GM12865 (cell line): ENCODE data around the gene RASGEF1B.

Experiments used
- DNase-seq: peaks from one replicate; pipeline ENCODE4 v3.0.0; 2010; ENCODE audit warnings: low read depth
- H3K4me3 ChIP-seq: 2 replicates; pipeline ENCODE4 v1.5.1; 2011; ENCODE audit warnings: mild to moderate bottlenecking, low read depth, low read length, control low read depth
- TF ChIP-seq, protein P1 (sequence below): IDR thresholded peaks from 2 replicates; pipeline ENCODE4 v1.5.1; 2011; ENCODE audit warnings: low read length, control low read depth, low read depth, inconsistent platforms; ENCODE audit not compliant: insufficient read depth; ENCODE audit errors: missing control alignments

RASGEF1B gene

DNA sequence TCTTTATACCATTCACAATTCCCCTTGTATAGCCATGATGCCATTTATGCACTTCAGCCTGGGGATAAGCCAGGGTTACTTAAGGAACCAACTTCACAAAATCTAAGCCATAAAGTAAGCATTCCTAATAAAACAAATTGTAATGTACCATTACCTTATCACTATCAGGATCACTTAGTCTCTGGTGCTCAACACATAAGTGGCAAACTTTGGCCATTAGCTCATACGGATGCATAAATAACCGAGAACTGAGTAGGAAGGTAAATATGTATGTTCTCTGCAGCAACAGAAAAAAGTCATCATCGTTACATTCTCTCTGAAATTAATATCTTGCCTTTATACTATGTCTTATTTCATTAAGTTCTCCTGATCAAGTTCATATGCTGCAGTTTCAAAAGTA is 14.4 kb downstream of the RASGEF1B start:
- TF ChIP-seq, protein P1, sequence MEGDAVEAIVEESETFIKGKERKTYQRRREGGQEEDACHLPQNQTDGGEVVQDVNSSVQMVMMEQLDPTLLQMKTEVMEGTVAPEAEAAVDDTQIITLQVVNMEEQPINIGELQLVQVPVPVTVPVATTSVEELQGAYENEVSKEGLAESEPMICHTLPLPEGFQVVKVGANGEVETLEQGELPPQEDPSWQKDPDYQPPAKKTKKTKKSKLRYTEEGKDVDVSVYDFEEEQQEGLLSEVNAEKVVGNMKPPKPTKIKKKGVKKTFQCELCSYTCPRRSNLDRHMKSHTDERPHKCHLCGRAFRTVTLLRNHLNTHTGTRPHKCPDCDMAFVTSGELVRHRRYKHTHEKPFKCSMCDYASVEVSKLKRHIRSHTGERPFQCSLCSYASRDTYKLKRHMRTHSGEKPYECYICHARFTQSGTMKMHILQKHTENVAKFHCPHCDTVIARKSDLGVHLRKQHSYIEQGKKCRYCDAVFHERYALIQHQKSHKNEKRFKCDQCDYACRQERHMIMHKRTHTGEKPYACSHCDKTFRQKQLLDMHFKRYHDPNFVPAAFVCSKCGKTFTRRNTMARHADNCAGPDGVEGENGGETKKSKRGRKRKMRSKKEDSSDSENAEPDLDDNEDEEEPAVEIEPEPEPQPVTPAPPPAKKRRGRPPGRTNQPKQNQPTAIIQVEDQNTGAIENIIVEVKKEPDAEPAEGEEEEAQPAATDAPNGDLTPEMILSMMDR, result no peak
- no peak for DNase-seq
- no peak overlapping the region for H3K4me3 ChIP-seq

DNA sequence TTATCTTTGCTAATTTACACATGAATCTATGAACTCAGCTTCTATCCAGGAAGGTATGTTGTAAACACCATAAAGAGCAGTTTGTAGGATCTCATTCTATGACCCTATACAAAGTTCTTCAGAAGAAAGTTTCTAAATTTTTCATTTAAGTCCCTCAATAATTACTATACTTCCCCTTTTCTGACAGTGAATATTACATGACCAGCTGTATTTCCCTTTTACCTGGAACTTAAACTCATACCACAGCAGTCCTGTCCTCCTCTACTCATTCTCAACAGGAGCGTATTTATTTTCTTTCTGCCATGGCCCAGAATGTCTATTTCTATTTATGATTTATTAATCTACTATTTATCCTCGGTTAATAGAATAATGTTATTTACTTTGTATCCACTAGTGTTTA is 15.8 kb downstream of the RASGEF1B start:
- H3K4me3 ChIP-seq, result no peak overlapping the region
- no peak for DNase-seq
- TF ChIP-seq, protein P1, result no peak

DNA sequence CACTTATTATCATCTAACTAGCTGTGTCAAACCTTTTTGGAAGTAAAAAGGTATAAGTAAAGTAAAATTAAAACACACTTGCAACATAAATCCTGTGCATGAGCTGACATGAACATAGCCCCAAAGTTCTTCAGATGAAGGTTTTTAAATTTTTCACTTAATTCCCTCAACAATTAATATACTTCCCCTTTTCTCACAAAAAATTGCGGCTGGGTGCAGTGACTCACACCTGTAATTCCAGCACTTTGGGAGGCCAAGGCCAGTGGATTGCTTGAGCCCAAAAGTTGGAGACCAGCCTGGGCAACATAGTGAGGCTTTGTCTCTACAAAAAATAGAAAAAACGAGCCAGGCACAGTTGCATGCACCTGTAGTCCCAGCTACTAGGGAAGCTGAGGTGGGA is 16.8 kb downstream of the RASGEF1B start:
- DNase-seq, result no peak
- no peak overlapping the region for H3K4me3 ChIP-seq
- TF ChIP-seq, protein P1, result no peak

- DNase-seq, result no peak
- no peak overlapping the region for H3K4me3 ChIP-seq
- TF ChIP-seq, protein P1, result no peak
These were observed 17.2 kb downstream of the RASGEF1B start for GRCh38 chr4:81454499-81454898.

DNA sequence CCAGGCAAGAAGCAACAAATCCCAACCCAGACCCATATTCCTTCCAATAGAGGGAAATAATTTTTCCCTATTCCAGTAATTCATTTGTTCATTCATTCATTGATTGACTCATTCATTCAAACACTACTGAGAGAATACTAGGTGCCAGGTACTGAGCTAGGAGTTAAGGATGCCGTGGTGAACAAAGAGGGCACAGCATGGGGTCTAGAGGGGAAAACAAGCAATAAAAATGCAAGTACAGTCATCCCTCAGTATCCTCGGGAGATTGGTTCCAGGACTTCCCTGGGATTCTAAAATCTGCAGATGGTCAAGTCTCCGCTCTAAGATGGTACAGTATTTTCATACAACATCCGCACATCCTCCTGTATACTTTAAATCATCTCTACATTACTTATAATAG is 18.7 kb downstream of the RASGEF1B start:
- no peak overlapping the region for H3K4me3 ChIP-seq
- no peak for DNase-seq
- TF ChIP-seq, protein P1, result no peak

DNA sequence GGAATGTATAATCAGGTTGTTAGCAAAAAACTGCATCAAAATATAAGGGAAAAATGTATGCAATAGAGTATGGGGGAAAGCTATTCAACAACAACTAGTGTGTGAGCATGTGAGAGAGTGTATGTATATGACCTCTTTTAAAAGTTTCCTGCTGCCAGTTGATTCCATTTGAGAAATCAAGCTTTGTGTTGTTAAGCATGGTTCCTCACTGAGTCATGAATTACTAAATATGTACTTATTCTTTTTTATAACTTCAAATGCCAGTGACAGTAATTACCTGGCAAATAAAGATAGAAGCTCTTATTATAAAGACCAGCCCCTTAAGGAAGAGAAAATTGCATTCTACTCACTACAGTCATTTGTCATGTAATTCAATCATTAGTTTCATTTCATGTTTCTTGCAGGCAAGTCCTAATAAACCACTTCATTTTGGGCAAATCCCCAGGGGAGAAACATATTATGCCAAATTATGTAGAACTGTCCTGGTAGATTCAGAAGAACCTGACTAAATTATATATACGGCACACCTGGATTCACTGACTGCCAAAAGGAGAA is 19.2 kb downstream of the RASGEF1B start:
- TF ChIP-seq, protein P1, result no peak
- DNase-seq, result no peak
- H3K4me3 ChIP-seq, result no peak overlapping the region

DNA sequence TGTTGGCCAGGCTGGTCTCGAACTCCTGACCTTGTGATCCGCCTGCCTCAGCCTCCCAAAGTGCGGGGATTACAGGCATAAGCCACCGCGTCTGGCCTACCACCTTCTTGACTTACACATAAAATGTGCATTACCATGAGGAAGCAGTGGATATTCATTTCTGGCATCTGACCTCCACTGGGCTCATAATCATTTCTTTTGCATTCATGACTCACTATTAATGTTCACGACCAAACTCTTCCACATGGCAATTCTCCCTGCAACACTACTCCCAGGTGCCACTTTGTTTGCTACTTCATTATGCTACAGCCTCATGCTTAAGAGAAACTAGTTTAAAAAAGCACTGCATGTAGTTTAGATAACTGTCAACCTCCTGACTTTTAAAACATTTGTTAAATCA is 22.7 kb downstream of the RASGEF1B start:
- no peak for DNase-seq
- TF ChIP-seq, protein P1, result no peak
- H3K4me3 ChIP-seq, result no peak overlapping the region
